Panc1 (cell line): Measurements from ENCODE around the gene BEX4. TPM values are rescaled to one million over a fixed set of nuclear protein-coding genes. Genes with fewer than 3 reads are reported as not detected.

Source experiments
- ATAC-seq: fragments of 200-7000 bp; cut with Tn5 transposase; 2 replicates; pipeline ENCODE4 v1.9.1; 2020; ENCODE audit warnings: mild to moderate bottlenecking, moderate library complexity
- BruUV-seq: library from RNA; stranded (reverse); fragments of 400-500 nt; replicated peaks from 2 replicates; lab custom pipeline; 2021; lab: Mats Ljungman, UMichigan
- CTCF ChIA-PET: fragments of 300-600 bp; sonication (Branson Sonifier 250); formaldehyde crosslinking; loops from one replicate; lab custom pipeline; 2022; ENCODE audit warnings: antibody characterized with exemption; lab: Charles Lee
- POLR2A ChIA-PET: fragments of 300-600 bp; sonication (Branson Sonifier 250); formaldehyde crosslinking; loops from one replicate; lab custom pipeline; 2022; ENCODE audit warnings: antibody characterized with exemption; lab: Charles Lee
- DNase-seq: peaks from one replicate; pipeline ENCODE4 v3.0.0-alpha.2; 2010; ENCODE audit warnings: low read depth, low spot score
- H3K27ac ChIP-seq: 2 replicates; pipeline ENCODE4 v1.5.1; 2011; ENCODE audit warnings: mild to moderate bottlenecking, low read length, inconsistent platforms
- H3K27me3 ChIP-seq: fragments of 200-500 bp; sonication (Bioruptor generic); 2 replicates; pipeline ENCODE4 v1.6.0; 2014; ENCODE audit warnings: low read length, inconsistent platforms; ENCODE audit not compliant: control insufficient read depth, insufficient read depth
- H3K36me3 ChIP-seq: fragments of 200-500 bp; sonication (Bioruptor generic); 2 replicates; pipeline ENCODE4 v1.5.1; 2014; ENCODE audit warnings: inconsistent platforms, mild to moderate bottlenecking, low read length, moderate library complexity; ENCODE audit not compliant: control insufficient read depth, insufficient read depth
- H3K4me1 ChIP-seq: 2 replicates; pipeline ENCODE4 v1.5.1; 2011; ENCODE audit warnings: inconsistent platforms, mild to moderate bottlenecking, low read length, moderate library complexity; ENCODE audit not compliant: control insufficient read depth, insufficient read depth
- H3K4me3 ChIP-seq, 2 experiments: 2 replicates each; pipeline ENCODE4 v1.5.1; 2011 to 2012; ENCODE audit warnings: low read depth in 2 of 2, low read length in 2 of 2, mild to moderate bottlenecking in 2 of 2, inconsistent platforms in 1 of 2, moderate library complexity in 1 of 2
- H3K9me3 ChIP-seq: fragments of 200-500 bp; sonication (Bioruptor generic); 2 replicates; pipeline ENCODE4 v1.5.1; 2014; ENCODE audit warnings: low read depth, mild to moderate bottlenecking, inconsistent platforms, low read length, moderate library complexity; ENCODE audit not compliant: control insufficient read depth, insufficient read depth
- CTCF ChIP-seq: fragments of 450-650 bp; IDR thresholded peaks from 2 replicates; pipeline ENCODE4 v1.5.1; 2017; ENCODE audit warnings: mild to moderate bottlenecking
- POLR2AphosphoS5 ChIP-seq: IDR thresholded peaks from 2 replicates; pipeline ENCODE4 v1.6.1; 2012; ENCODE audit warnings: mild to moderate bottlenecking, low read depth, low read length, moderate library complexity
- REST ChIP-seq, 2 experiments: IDR thresholded peaks; 2 replicates each; pipeline ENCODE4 v1.6.1; 2011 to 2012; ENCODE audit warnings: low read depth in 2 of 2, control low read depth in 1 of 2, low read length in 1 of 2, mild to moderate bottlenecking in 1 of 2, moderate library complexity in 1 of 2; ENCODE audit not compliant: insufficient read depth in 1 of 2
- SIN3A ChIP-seq: IDR thresholded peaks from 2 replicates; pipeline ENCODE4 v1.6.1; 2012; ENCODE audit warnings: low read depth, mild to moderate bottlenecking, low read length, moderate library complexity, borderline replicate concordance; ENCODE audit not compliant: insufficient read depth
- TCF7L2 ChIP-seq: IDR thresholded peaks from 2 replicates; pipeline ENCODE4 v1.6.1; 2011; ENCODE audit warnings: mild to moderate bottlenecking, low read depth, low read length, inconsistent platforms
- in situ Hi-C: cut with HindIII; loops from 2 replicates; pipeline ENCODE4 v1.10.0; 2016; ENCODE audit warnings: low sequenced_read_pairs, low pct_unique_long_range_greater_than_20kb
- intact Hi-C: fragments of 100-400 bp; cut with micrococcal nuclease; formaldehyde crosslinking; loops from one replicate; pipeline ENCODE4 v1.10.0; 2022; ENCODE audit not compliant: unreplicated experiment
- total RNA-seq: library from RNA; stranded (reverse); gene quantifications from one replicate; pipeline ENCODE4 v1.2.1, GENCODE V29; 2021; ENCODE audit not compliant: unreplicated experiment

Gene BEX4
- total RNA-seq, 1 experiment from 2014 or later, result 1.1 TPM

GRCh38 chrX:103175944-103176753 is 38.8 kb upstream of the BEX4 start:
- Histone ChIP-seq H3K27ac (no peak overlapping the region), H3K9me3 (no peaks in the 10 kb centered on the region), H3K4me3 (peak overlapping the region; percentile 7 to 38; a peak in 3 of 4 replicates), H3K4me1 (no peaks in the 10 kb centered on the region), H3K27me3 (peaks cover 2% of the 10 kb centered on the region; the same call in 1 of the 2 replicates), H3K36me3 (no peaks in the 10 kb centered on the region)
- DNase-seq (no peak), ATAC-seq (peak; percentile 84)
- in situ Hi-C loops (no loop called here), intact Hi-C loops (loop anchor here (1.0 kb wide), 1 partner anchor 225 kb away; no protein-coding TSS in a partner anchor)
- ChIA-PET POLR2A (no interaction called here), CTCF (interaction anchor here (0.7 to 3.6 kb wide), 2 partner anchors 141 to 225 kb away, joined by 3 to 24 read pairs; no protein-coding TSS in a partner anchor)
- no TSS peak for BruUV-seq
- TF ChIP-seq SIN3A, result no peak
- peak; percentile 86 for TF ChIP-seq CTCF
- TF ChIP-seq TCF7L2, result peak; percentile 90
- TF ChIP-seq REST (IDR thresholded peaks at IDR 0.05; ENCODE audit: insufficient read depth in 1 of 2, low read depth in 2 of 2, low read length in 1 of 2), result no peak
- TF ChIP-seq POLR2AphosphoS5, result no peak

GRCh38 chrX:103177556-103177955 is 37.4 kb upstream of the BEX4 start:
- TF ChIP-seq POLR2AphosphoS5 (no peak), CTCF (no peak), SIN3A (no peak), TCF7L2 (no peak), REST (IDR thresholded peaks at IDR 0.05; ENCODE audit: insufficient read depth in 1 of 2, low read depth in 2 of 2, low read length in 1 of 2) (no peak)
- H3K4me1 ChIP-seq, result no peaks in the 10 kb centered on the region
- H3K9me3 ChIP-seq, result no peaks in the 10 kb centered on the region
- in situ Hi-C loops, result no loop called here
- CTCF ChIA-PET, result interaction anchor here (3.6 kb wide), 1 partner anchor 226 kb away, joined by 24 read pairs; no protein-coding TSS in a partner anchor
- ATAC-seq (no peak), DNase-seq (no peak)
- POLR2A ChIA-PET, result no interaction called here
- BruUV-seq, result no TSS peak
- H3K4me3 ChIP-seq, result no peak overlapping the region
- H3K27me3 ChIP-seq, result peaks cover 2% of the 10 kb centered on the region; the same call in 1 of the 2 replicates
- H3K27ac ChIP-seq, result no peak overlapping the region
- intact Hi-C loops, result no loop called here
- no peaks in the 10 kb centered on the region for H3K36me3 ChIP-seq
